Ovary (tissue), 9 donors: ENCODE results near the gene EEIG1. TPM values are rescaled to one million over a fixed set of nuclear protein-coding genes. Genes with fewer than 3 reads are reported as not detected.

Experiments used
- DNase-seq, 5 donors: peaks; one replicate each; pipeline ENCODE4 v3.0.0-alpha.2; 2019 to 2020
- H3K27ac ChIP-seq, 2 donors: fragments of 200-600 bp; one replicate each; pipeline versions ENCODE4 v1.5.1 to v1.8.0; 2019 to 2022
- H3K27me3 ChIP-seq: fragments of 200-600 bp; one replicate; pipeline ENCODE4 v1.8.0; 2022
- H3K36me3 ChIP-seq: fragments of 200-600 bp; sonication (generic); one replicate; pipeline ENCODE4 v1.5.1; 2019
- H3K4me1 ChIP-seq: one replicate; pipeline ENCODE4 v1.8.1; 2013; ENCODE audit warnings: mild to moderate bottlenecking, moderate library complexity; ENCODE audit not compliant: insufficient read depth
- H3K4me3 ChIP-seq: fragments of 200-600 bp; sonication (generic); one replicate; pipeline ENCODE4 v1.5.1; 2017
- H3K9me3 ChIP-seq, 2 donors: fragments of 200-600 bp in 1 of 2; sonication (generic) in 1 of 2; one replicate each; pipeline versions ENCODE4 v1.5.1 to v1.8.1; 2013 to 2019; ENCODE audit warnings: mild to moderate bottlenecking in 1 of 2, moderate library complexity in 1 of 2
- EP300 ChIP-seq: sonication (generic); formaldehyde crosslinking; IDR thresholded peaks from one replicate; pipeline ENCODE4 v1.6.1; 2017; ENCODE audit warnings: antibody characterized with exemption
- POLR2A ChIP-seq: fragments of 450-650 bp; IDR thresholded peaks from one replicate; pipeline ENCODE4 v1.6.1; 2017; ENCODE audit warnings: antibody characterized with exemption, mild to moderate bottlenecking, moderate library complexity
- WGBS, 3 donors: extraction: QIAGEN DNeasy Blood & Tissue Kit in 1 of 3; methylation state at CpG; one replicate each; pipeline versions ENCODE4 v1.1.5 to v1.1.7; 2013 to 2017; 5-methylcytosine and 5-hydroxymethylcytosine counted together
- intact Hi-C, 4 donors: fragments of 100-400 bp; cut with DNase I; formaldehyde crosslinking; loops; one replicate each; pipeline versions ENCODE4 v1.11.0 to v1.15.1; 2022 to 2023
- polyA plus RNA-seq, 2 donors: library from polyadenylated mRNA; stranded (reverse); fragments of 200-250 nt in 1 of 2; fragments of 350-450 nt in 1 of 2; fragmentation: Illumina TruSeq in 1 of 2; extraction: RNeasy Lipid Tissue Mini Kit (QIAGEN cat#74804) in 1 of 2; gene quantifications; one replicate each; pipeline ENCODE4 v1.2.3, GENCODE V29; 2013 to 2014
- total RNA-seq, 7 donors: library from RNA; depleted of rRNA in 2 of 7; stranded (reverse); fragments of >200 nt in 2 of 7; fragmentation: NEBNext Ultra II Directional in 3 of 7; extraction: Animal tissue kit (Norgen Biotek cat#: 25700) in 3 of 7; gene quantifications; one replicate each; pipeline versions ENCODE4 v1.1.0 to v1.2.4, GENCODE V29; 2016 to 2023
- TF ChIP-seq, protein P1 (sequence below), 3 donors: fragments of 450-650 bp in 2 of 3; fragments of 200-600 bp in 1 of 3; IDR thresholded peaks; one replicate each; pipeline versions ENCODE4 v1.5.1 to v1.8.0; 2016 to 2022; ENCODE audit warnings: antibody characterized with exemption in 3 of 3, mild to moderate bottlenecking in 1 of 3
- donor health status: DM: no; HTN: no; CAD: no; lungs with moderate emphysema.
- donor health status: DM: no; HTN: no; CAD: no.
- donor health status: Bipolar disorder and iron deficiency.
- donor health status: DM: yes; HTN: yes; CAD: no.
- donor health status: DM: no; HTN: no; CAD: no.
- donor health status: DM: yes; HTN: yes; CAD: no.

Gene EEIG1
- total and polyA plus RNA-seq, 9 donors = 8.6 to 104 (median 75.5) TPM

DNA sequence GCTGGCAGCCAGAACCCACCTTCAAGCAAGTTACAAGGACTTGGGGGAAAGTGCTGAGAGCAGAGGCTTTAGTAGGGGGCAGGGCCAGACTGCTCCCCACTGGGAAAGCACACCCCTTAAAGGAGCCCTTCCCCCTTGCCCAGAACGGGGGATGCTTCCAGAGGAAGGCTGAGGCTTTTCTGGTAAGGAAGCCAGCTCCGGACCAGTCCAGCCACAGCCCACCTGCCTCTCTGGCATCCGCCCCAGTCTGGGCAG, 38.9 kb downstream of the EEIG1 start:
- H3K9me3 ChIP-seq = no peaks in the 10 kb centered on the region
- H3K4me3 ChIP-seq = no peak overlapping the region
- TF ChIP-seq EP300 = no peak
- no peak for TF ChIP-seq POLR2A
- TF ChIP-seq, protein P1, sequence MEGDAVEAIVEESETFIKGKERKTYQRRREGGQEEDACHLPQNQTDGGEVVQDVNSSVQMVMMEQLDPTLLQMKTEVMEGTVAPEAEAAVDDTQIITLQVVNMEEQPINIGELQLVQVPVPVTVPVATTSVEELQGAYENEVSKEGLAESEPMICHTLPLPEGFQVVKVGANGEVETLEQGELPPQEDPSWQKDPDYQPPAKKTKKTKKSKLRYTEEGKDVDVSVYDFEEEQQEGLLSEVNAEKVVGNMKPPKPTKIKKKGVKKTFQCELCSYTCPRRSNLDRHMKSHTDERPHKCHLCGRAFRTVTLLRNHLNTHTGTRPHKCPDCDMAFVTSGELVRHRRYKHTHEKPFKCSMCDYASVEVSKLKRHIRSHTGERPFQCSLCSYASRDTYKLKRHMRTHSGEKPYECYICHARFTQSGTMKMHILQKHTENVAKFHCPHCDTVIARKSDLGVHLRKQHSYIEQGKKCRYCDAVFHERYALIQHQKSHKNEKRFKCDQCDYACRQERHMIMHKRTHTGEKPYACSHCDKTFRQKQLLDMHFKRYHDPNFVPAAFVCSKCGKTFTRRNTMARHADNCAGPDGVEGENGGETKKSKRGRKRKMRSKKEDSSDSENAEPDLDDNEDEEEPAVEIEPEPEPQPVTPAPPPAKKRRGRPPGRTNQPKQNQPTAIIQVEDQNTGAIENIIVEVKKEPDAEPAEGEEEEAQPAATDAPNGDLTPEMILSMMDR (IDR thresholded peaks at IDR 0.05) = no peak
- DNase-seq = peak in 2 of 5 donors; percentile 18 to 44
- H3K27me3 ChIP-seq = no peaks in the 10 kb centered on the region
- H3K4me1 ChIP-seq = peaks cover 11% of the 10 kb centered on the region
- H3K36me3 ChIP-seq = no peaks in the 10 kb centered on the region
- peak overlapping the region; percentile 14 to 20 for H3K27ac ChIP-seq
- 26 to 38% (median 36%) methylated on average over 3 of the region's 3 CpGs for WGBS, 3 donors
- intact Hi-C loops = loop anchor here in 3 of 4 donors (2.0 to 5.0 kb wide), 5 partner anchors 35 to 175 kb away; no protein-coding TSS in a partner anchor

DNA sequence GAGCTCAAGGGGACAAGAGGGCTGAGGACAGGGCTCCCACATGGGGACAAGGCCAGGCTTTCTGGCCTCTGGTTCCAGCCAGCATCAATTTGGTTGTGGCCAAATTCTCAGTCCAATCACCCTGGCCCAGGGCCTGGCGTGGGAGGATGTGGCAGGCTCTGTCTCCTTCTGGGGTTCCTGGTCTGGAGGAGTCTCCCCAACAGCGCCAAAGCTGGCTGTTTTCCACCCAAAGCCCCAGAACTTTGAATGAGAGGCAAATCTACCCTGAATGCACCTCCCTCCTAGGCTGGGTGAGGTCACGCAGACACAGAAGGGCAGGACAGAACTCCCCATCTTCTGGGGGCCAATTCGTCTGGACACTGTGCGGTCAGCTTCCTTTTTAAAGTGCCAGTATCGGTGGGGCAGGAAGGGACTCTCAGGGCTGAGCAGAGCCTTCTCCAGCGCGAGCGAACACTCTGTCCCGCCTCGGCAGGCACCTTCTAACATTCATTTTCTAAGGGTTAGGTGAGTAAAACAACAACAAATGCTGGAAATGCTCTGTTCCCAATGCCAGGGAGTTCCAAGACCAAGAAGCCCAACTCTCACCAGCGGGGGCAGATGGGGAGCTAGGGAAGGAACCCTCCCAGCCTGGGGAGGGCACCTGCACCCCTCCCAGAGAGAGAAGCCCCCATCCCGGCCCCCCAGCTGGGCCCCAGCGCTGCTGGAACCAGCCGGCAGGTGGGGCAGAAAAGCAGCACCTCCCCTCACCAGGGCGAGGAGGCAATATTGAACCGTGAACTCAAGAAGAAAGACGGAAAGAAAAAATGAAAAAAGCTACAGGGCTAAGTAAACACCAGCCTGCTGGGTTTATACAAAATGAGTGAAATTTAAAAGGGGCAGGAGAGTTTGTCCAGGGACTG, 39.5 kb downstream of the EEIG1 start:
- Histone ChIP-seq H3K4me1 (peaks cover 14% of the 10 kb centered on the region), H3K4me3 (no peak overlapping the region), H3K27ac (peak overlapping the region; percentile 14 to 20), H3K36me3 (no peaks in the 10 kb centered on the region), H3K9me3 (no peaks in the 10 kb centered on the region), H3K27me3 (no peaks in the 10 kb centered on the region)
- TF ChIP-seq EP300 (no peak), POLR2A (no peak)
- TF ChIP-seq, protein P1 (IDR thresholded peaks at IDR 0.05) = no peak
- DNase-seq = peak in 4 of 5 donors; percentile 40 to 71 (median 49)
- intact Hi-C loops = loop anchor here in 3 of 4 donors (5.0 kb wide), 4 partner anchors 36 to 176 kb away; no protein-coding TSS in a partner anchor
- 47 to 55% (median 51%) methylated on average over 18 of the region's 18 CpGs for WGBS, 3 donors

DNA sequence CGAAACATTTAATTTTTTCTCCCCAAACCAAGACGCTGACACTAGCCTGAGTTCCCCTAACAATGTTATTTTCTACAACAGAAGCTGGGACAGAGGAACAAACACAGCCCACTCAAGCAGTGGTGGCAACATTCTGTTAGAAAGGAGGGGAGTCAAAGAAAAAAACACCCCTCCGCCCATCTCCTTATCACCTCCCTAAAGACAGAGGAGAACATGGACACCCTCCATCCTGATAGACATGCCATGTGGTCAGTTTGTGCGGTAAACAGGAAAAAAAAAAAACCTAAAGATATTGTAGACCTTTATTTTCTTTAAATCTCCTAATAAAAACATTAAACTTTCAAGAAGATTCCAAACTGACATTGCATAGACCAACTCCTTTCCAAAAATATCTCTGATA, 40.2 kb downstream of the EEIG1 start:
- no peaks in the 10 kb centered on the region for H3K9me3 ChIP-seq
- 59 to 70% (median 66%) methylated on average over 4 of the region's 4 CpGs for WGBS, 3 donors
- H3K27me3 ChIP-seq = no peaks in the 10 kb centered on the region
- TF ChIP-seq EP300 = no peak
- no peak for DNase-seq
- peaks cover 18% of the 10 kb centered on the region for H3K4me1 ChIP-seq
- H3K36me3 ChIP-seq = no peaks in the 10 kb centered on the region
- no peak overlapping the region for H3K4me3 ChIP-seq
- intact Hi-C loops = loop anchor here in 3 of 4 donors (5.0 kb wide), 4 partner anchors 37 to 177 kb away; no protein-coding TSS in a partner anchor
- no peak overlapping the region for H3K27ac ChIP-seq

DNA sequence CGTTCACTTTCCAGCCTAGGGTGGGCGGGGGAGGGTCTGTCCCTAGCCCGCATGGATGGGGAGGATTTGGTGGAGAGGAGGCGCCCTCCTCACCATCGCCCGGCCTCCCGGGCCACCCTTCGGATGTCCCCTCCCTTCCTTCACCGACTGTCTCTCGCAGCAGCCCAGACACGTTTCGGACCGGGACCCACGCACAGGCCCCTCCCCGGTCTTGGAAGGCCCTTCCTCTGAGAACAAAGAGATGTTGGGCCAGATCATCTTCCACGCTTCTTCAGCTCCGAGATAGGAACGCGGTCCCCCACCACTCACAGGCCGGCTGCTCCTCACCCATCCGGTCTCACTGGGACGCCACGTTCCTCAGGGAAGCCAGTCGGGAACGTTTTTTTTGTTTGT, 42.5 kb downstream of the EEIG1 start:
- peaks cover 18% of the 10 kb centered on the region for H3K4me1 ChIP-seq
- no peak for TF ChIP-seq EP300
- TF ChIP-seq, protein P1 (IDR thresholded peaks at IDR 0.05) = no peak
- TF ChIP-seq POLR2A = no peak
- H3K9me3 ChIP-seq = no peaks in the 10 kb centered on the region
- no peaks in the 10 kb centered on the region for H3K27me3 ChIP-seq
- 12 to 18% (median 14%) methylated on average over 24 to 25 of the region's 25 CpGs for WGBS, 3 donors
- H3K4me3 ChIP-seq = peak overlapping the region; percentile 62
- H3K36me3 ChIP-seq = no peaks in the 10 kb centered on the region
- peak in 2 of 5 donors; percentile 43 to 47 for DNase-seq
- no peak overlapping the region for H3K27ac ChIP-seq
- intact Hi-C loops = no loop called here
